Activated gamma-delta T cell (primary cell): Measurements from ENCODE around the gene KIF19.

ENCODE experiments used
- DNase-seq: peaks from one replicate; lab custom pipeline; 2025; lab: John Stamatoyannopoulos, UW

Gene KIF19

GRCh38 chr17:74305865-74306654, 20.0 kb upstream of the KIF19 start:
- no peak for DNase-seq

- DNase-seq: no peak
Observed at GRCh38 chr17:74307984-74308773, 17.8 kb upstream of the KIF19 start.

DNA sequence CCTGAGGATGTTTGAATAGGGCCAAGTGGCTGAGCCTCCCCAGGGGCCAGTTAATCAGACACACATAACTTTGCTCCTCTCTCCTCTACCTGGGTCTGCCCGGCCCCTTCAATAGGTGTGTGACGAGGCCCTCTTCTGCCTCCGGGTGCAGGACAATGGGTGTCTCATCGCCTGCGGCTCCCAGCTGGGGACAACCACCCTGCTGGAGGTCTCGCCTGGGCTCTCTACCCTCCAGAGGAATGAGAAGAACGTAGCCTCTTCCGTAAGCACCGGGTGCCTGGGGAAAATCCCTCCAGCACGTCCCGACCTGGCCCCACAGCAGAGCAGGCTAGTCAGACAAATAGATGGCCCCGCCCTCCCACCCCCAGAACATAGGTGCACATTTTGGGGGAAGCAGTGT, 16.1 kb upstream of the KIF19 start:
- DNase-seq: no peak

DNA sequence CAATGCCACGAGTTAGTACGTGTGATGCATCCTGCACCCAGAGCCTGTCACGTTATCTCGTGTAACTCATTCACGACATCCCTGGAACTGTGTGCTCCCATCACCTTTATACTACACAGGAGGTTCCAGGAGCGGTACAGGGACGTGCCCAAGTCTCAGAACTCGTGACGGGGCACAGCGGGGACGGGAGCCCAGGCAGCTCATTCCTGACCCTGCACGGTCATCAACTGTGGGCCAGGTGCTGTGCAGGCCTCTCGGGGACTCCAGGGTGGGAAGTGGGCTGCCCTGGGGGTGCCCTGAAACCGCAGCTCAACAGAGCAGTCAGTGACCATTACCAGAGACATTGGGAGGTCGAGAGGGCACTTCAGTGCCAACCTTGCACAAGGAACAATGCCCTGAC, 11.1 kb upstream of the KIF19 start:
- no peak for DNase-seq

GRCh38 chr17:74316220-74316619, 9.8 kb upstream of the KIF19 start:
- DNase-seq: no peak

GRCh38 chr17:74317071-74317470, 9.0 kb upstream of the KIF19 start:
- no peak for DNase-seq

GRCh38 chr17:74318391-74318790, 7.6 kb upstream of the KIF19 start:
- no peak for DNase-seq

- DNase-seq: no peak
Observed at GRCh38 chr17:74324521-74324920, 1.5 kb upstream of the KIF19 start.

GRCh38 chr17:74325376-74325742, 667 bp upstream of the KIF19 start:
- DNase-seq: no peak

DNA sequence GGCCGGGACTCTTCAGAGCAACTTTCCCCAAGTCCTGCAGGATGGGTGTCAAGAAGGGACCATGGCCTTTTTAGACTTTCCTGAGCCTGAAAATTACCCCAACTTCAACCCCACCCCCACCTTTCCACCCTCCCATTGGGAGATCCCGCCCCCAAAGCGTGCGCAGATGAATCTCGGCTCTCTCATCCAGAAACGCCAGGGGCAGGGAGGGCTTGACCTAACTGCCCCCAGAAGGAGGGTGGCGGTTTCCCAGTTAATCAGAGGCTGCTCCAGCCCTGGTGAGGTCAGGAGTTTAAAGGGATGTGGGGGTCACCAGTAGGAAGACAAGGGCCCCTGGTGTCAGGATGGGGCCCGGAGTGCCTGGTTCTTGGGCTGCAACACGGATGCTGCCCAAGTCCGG, 480 bp downstream of the KIF19 start:
- no peak for DNase-seq

DNA sequence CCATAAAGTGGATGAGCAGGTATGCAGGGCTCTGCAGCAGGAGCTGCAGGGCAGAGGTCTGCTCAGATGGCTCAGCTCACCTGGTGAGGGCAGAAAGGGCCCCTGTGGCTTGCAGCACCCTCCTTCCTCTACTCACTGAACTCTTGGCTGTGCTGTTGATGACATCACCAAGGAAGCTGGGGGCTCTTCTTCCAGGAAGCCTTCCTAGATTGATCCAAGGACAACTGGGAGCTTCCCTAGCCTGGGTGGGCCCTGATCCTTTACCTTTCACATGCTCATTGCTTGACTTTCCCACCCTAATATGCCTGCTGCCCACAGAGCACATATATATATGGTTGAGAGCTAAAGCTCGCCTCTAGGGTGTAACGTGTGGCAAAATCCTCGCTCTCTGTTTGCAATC, 2.5 kb downstream of the KIF19 start:
- DNase-seq: no peak

GRCh38 chr17:74329378-74329777, 3.4 kb downstream of the KIF19 start:
- DNase-seq: no peak

- DNase-seq: no peak
Observed at GRCh38 chr17:74330446-74330845, 4.4 kb downstream of the KIF19 start.

DNA sequence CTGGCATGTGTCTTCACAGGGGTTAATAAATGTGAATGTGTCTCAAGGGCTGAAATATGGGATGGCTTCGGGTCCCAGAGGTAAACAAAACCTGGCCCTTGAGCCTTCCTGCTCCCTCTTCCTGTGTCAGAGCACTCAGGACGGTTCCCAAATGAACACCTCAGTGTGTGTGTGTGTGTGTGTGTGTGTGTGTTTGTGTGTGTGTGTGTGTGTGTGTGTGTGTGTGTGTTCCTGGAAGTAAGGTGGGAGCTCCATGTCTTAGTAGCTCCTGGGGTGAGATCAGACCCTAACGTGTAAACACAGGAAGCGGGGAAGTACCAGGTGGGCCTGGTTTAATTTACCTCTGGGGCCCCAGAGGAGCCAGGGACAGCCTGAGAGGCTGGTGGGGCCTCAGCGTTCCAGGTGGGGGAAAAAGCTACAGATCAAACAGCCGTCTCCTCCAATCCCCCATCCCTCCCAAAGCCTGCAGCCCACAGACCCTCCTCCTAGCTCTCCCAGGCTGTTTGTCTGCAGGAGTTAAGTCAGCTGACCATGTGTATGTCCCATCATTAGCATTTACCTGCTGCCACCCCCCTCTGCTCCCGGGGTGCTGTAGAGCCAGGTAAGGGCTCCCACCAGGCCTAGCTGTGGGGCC, 6.1 kb downstream of the KIF19 start:
- no peak for DNase-seq

GRCh38 chr17:74332763-74333283, 6.8 kb downstream of the KIF19 start:
- no peak for DNase-seq

DNA sequence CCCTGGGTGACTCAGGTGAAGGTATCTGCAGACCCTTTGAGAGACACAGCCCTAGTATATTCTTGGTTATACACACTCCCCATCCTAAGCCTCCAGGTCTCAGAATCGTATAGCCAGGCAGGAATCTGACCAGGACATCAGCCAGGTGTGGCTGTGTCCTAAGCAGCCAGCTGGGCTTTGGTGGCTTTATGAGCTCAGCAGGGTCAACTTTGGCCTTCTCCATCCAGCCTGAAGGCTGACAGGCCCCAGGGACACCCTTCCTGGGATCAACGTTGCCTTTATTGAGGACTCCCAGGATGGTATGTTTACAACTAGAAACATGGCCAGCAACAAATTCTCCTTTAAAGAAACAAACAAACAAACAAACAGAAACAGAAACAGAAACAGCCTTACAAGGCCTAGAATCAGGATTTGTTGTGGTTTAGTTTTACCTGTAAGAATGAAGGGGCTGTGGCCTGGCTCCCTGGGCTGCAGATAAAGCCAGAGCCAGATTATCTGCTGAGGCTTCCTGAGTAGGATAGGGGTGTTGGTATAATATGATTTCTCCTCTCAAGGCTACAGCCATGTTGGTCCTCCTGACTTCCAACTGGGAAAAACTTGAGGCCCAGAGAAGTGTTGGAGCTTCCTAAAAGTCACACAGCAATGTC, 8.5 kb downstream of the KIF19 start:
- DNase-seq: no peak

DNA sequence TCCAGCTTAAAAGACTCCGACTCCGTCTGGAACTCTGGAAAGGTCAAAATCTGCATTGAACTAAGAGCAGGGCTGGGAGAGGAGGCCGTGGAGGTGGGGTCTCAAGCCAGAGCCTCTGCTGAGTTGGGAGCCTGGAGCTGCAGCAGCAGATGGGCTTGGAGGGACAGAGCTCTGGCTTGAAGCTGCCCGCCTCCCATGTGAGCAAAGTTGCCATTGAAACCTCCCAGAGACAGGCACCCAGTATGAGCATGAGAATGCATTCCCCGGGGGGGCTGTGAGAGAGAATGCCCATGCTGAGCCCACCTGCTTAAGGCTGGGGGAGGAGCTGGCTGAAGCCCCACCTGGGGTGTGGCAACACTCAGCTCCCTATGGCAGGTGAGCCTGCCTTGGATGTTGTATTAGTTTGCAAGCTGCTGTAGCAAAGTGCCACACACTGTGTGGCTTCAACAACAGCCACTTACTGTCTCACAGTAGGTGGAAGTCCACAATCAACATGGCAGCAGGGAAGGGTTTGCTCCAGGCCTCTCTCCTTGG, 9.6 kb downstream of the KIF19 start:
- DNase-seq: no peak

- no peak for DNase-seq
Observed at GRCh38 chr17:74336307-74336706, 10.3 kb downstream of the KIF19 start.

GRCh38 chr17:74337834-74338500, 11.9 kb downstream of the KIF19 start:
- DNase-seq: no peak

- no peak for DNase-seq
Observed at GRCh38 chr17:74339537-74340195, 13.6 kb downstream of the KIF19 start.
